Measurements from ENCODE around the gene OR7C1.
"Not testable (repeated sequence)": the region's sequence is repeated elsewhere in the genome, so short reads cannot be mapped to it uniquely, and the experiment has no call there.

OR7C1 gene

DNA sequence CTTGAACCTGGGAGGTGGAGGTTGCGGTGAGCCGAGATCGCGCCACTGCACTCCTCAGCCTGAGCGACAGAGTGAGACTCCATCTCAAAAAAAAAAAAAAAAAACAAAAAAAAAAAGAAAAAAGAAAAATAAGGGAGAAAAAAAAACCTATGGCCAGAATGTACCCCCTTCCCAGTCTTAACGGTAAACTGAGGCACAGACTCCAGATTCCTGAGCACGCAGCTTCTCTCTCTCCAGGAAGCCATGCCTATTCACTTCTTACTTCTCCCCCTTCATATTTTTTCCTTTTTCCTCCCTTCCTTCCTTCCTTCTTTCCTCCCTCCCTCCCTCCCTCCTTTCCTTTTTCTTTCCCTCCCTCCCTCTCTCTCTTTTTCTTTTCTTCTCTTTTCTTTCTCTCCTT lies 62.0 kb downstream of the OR7C1 start:
- Histone ChIP-seq H3K4me3 (ENCODE audit: low read depth, low read length) (no peak overlapping the region), H3K4me1 (ENCODE audit: control insufficient read depth, insufficient read depth, low read length) (no peaks in the 10 kb centered on the region)

DNA sequence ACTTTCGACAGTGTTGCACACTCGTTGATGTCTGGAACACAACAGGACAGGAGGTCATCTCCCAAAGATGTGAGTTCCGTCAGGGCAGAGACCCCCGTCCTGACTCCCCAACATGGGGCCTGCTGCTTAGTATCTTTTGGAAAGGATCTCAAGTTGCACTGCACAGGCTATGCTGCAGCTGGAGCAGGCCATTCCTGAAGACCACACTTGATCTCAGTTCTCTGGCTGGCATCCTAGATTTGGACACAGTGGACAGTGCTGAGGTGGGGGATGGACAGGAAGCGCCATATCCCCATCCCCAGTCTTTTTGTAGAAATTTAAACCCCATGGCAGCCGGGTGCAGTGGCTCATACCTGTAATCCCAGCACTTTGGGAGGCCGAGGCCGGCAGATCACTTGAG lies 62.5 kb downstream of the OR7C1 start:
- Histone ChIP-seq H3K36me3 (ENCODE audit: control insufficient read depth, insufficient read depth, low read length) (peaks cover 3% of the 10 kb centered on the region), H3K9ac (ENCODE audit: low read depth, low read length) (no peak overlapping the region), H3K9me3 (ENCODE audit: control insufficient read depth, insufficient read depth, low read length) (no peaks in the 10 kb centered on the region), H3K27me3 (ENCODE audit: control insufficient read depth, insufficient read depth, low read length) (no peaks in the 10 kb centered on the region), H3K4me3 (ENCODE audit: low read depth, low read length) (no peak overlapping the region), H3K4me1 (ENCODE audit: control insufficient read depth, insufficient read depth, low read length) (no peaks in the 10 kb centered on the region)

More for the DNA sequence above, 62.0 kb downstream of the OR7C1 start:
- H3K9me3 ChIP-seq (ENCODE audit: control insufficient read depth, insufficient read depth, low read length) = no peaks in the 10 kb centered on the region
- H3K36me3 ChIP-seq (ENCODE audit: control insufficient read depth, insufficient read depth, low read length) = peaks cover 3% of the 10 kb centered on the region
- no peaks in the 10 kb centered on the region for H3K27me3 ChIP-seq (ENCODE audit: control insufficient read depth, insufficient read depth, low read length)
- no peak overlapping the region for H3K9ac ChIP-seq (ENCODE audit: low read depth, low read length)

DNA sequence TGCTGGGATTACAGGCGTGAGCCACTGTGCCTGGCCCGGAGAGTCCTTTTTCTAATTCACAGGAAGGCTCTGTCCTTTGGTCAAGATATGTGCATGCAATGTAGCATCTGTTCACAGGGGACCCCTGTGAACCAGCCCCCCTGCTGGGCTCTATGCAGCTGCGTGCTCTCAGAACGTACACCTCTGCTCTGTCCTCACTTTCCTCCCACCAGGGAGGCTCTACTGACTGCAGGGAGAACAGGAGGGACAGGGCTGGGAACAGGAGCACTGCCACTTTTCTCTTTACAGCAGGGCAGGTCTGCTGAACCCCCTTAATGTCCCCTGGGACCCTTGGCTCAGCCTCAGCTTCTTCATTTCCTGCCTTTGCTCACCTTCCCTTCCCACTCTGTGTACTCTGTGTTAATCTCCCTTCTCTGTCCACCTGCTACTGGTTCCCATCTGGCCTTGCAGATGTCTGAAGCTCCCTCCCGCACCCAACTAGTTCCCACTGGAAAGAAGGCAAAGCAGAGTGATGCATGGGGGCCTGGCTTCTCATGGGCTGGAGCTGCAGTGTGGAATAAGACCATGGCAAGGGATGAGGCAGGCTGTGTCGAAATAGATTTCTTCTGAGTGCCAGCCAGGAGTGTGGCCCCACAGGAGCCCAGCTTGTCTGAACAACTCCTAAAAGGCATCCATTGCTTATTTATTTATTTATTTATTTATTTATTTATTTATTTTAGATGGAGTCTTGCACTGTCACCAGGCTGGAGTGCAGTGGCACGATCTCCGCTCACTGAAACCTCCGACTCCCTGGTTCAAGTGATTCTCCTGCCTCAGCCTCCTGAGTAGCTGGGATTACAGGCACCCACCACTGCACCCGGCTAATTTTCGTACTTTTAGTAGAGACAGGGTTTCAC lies 63.8 kb downstream of the OR7C1 start:
- Histone ChIP-seq H3K27me3 (ENCODE audit: control insufficient read depth, insufficient read depth, low read length) (no peaks in the 10 kb centered on the region), H3K4me3 (ENCODE audit: low read depth, low read length) (no peak overlapping the region), H3K4me1 (ENCODE audit: control insufficient read depth, insufficient read depth, low read length) (no peaks in the 10 kb centered on the region), H3K9ac (ENCODE audit: low read depth, low read length) (no peak overlapping the region), H3K36me3 (ENCODE audit: control insufficient read depth, insufficient read depth, low read length) (peaks cover 4% of the 10 kb centered on the region), H3K9me3 (ENCODE audit: control insufficient read depth, insufficient read depth, low read length) (no peaks in the 10 kb centered on the region)

DNA sequence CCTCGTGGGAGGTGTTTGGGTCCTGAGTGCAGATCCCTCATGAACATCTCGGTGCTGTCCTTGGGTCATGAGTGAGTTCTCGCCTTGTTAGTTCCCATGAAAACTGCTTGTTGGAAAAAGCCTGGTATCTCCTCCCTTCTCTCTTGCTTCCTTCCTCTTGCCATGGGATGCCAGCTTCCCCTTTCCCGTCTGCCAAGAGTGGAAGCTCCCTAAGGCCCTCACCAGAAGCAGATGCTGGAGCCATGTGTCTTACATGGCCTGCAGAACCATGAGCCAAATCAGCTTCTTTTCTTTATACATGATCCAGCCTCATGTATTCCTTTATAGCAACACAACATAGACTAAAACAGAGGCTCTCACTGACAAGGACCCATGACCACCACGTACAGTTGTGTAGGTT lies 64.8 kb downstream of the OR7C1 start:
- Histone ChIP-seq H3K36me3 (ENCODE audit: control insufficient read depth, insufficient read depth, low read length) (peaks cover 4% of the 10 kb centered on the region), H3K9me3 (ENCODE audit: control insufficient read depth, insufficient read depth, low read length) (no peaks in the 10 kb centered on the region), H3K4me3 (ENCODE audit: low read depth, low read length) (no peak overlapping the region), H3K4me1 (ENCODE audit: control insufficient read depth, insufficient read depth, low read length) (no peaks in the 10 kb centered on the region), H3K27me3 (ENCODE audit: control insufficient read depth, insufficient read depth, low read length) (no peaks in the 10 kb centered on the region), H3K9ac (ENCODE audit: low read depth, low read length) (no peak overlapping the region)

DNA sequence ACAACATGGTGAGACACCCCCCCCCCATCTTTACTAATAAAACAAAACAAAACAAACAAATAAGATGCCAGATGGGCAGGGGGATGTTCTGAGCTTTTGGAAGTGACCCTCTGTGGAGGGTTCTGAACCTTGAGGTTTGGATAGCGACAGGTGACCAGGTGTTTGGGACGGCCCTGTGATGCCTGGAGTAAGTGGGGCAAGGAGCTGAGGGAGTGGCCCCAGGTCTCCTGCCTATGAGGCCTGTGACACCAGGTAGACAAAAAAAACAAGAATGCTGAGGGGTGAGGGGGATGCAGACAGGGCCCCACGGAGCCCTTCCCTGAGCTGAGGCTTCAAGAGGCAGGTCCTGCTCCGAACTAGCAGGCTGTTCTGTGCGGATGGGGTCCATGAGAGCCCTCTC lies 65.8 kb downstream of the OR7C1 start:
- Histone ChIP-seq H3K9ac (ENCODE audit: low read depth, low read length) (no peak overlapping the region), H3K27me3 (ENCODE audit: control insufficient read depth, insufficient read depth, low read length) (no peaks in the 10 kb centered on the region), H3K9me3 (ENCODE audit: control insufficient read depth, insufficient read depth, low read length) (no peaks in the 10 kb centered on the region), H3K4me3 (ENCODE audit: low read depth, low read length) (no peak overlapping the region), H3K36me3 (ENCODE audit: control insufficient read depth, insufficient read depth, low read length) (peaks cover 4% of the 10 kb centered on the region), H3K4me1 (ENCODE audit: control insufficient read depth, insufficient read depth, low read length) (no peaks in the 10 kb centered on the region)

DNA sequence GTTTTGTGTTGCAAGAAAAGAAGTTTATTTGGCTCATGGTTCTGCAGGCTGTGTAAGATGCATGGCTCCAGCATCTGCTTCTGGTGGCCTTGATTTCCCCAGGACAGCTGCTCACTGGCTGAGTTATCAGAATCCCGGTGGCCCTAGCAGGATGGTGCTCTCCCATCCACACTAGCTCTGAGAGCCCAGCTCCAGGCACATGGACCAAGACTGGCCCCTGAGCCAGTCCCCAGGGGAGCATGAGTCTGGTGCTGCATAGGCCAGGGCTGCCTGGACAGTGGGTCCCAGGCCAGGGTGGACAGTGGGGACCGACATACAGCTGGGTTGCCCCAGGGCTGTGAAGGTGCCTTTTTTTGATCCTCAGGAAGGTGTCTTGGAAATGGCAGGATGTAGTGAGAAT lies 67.0 kb downstream of the OR7C1 start:
- Histone ChIP-seq H3K4me3 (ENCODE audit: low read depth, low read length) (no peak overlapping the region), H3K36me3 (ENCODE audit: control insufficient read depth, insufficient read depth, low read length) (peaks cover 4% of the 10 kb centered on the region), H3K9me3 (ENCODE audit: control insufficient read depth, insufficient read depth, low read length) (no peaks in the 10 kb centered on the region), H3K27me3 (ENCODE audit: control insufficient read depth, insufficient read depth, low read length) (no peaks in the 10 kb centered on the region), H3K9ac (ENCODE audit: low read depth, low read length) (no peak overlapping the region), H3K4me1 (ENCODE audit: control insufficient read depth, insufficient read depth, low read length) (no peaks in the 10 kb centered on the region)

DNA sequence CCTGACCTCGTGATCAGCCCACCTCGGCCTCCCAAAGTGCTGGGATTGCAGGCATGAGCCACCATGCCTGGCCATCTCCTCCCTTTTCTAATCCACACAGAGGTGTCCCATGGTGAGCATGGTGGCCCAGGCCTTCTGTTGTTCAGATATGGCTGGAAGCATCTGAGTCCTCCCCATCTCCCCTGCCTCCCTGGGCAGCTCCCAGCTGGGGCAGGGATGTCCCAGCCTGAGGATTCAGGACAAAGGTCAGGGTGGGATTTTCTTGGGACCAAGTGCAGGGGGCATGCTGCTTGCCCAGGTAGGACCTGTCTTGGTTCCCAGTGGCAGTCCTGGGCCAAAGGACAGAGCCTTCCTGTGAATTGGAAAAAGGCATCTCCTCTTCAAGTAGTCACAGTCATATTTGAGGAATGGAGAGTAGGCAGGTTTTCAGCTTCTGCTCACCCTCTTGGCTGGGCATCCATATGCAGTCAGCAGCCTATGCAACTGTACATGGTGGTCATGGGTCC lies 67.5 kb downstream of the OR7C1 start:
- no peaks in the 10 kb centered on the region for H3K9me3 ChIP-seq (ENCODE audit: control insufficient read depth, insufficient read depth, low read length)
- H3K36me3 ChIP-seq (ENCODE audit: control insufficient read depth, insufficient read depth, low read length) = peaks cover 4% of the 10 kb centered on the region
- H3K4me1 ChIP-seq (ENCODE audit: control insufficient read depth, insufficient read depth, low read length) = no peaks in the 10 kb centered on the region
- H3K27me3 ChIP-seq (ENCODE audit: control insufficient read depth, insufficient read depth, low read length) = no peaks in the 10 kb centered on the region
- H3K9ac ChIP-seq (ENCODE audit: low read depth, low read length) = no peak overlapping the region
- no peak overlapping the region for H3K4me3 ChIP-seq (ENCODE audit: low read depth, low read length)

DNA sequence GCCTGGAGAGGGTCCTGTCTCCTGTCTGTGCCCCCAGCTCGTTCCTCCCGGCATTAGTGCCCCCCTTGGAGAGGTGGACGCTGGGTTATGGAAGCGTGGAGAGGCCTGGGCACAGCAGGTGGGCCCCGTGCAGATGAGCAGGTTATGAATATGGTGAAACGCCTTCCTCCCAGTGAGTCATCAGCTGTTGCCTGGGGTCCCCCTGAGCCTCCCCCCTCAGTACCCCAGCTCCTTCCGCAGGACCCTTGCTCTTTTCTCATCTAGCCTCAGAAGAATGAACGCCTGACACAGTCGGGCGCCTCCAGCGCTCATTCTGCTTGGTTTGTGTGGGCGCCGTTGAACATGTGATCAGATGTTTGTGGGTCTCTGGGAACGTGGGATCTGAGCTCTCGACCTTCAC lies 69.1 kb downstream of the OR7C1 start:
- H3K9ac ChIP-seq (ENCODE audit: low read depth, low read length); H3K4me3 ChIP-seq (ENCODE audit: low read depth, low read length); H3K36me3 ChIP-seq (ENCODE audit: control insufficient read depth, insufficient read depth, low read length); H3K27me3 ChIP-seq (ENCODE audit: control insufficient read depth, insufficient read depth, low read length); H3K9me3 ChIP-seq (ENCODE audit: control insufficient read depth, insufficient read depth, low read length); H3K4me1 ChIP-seq (ENCODE audit: control insufficient read depth, insufficient read depth, low read length): not testable (repeated sequence)

DNA sequence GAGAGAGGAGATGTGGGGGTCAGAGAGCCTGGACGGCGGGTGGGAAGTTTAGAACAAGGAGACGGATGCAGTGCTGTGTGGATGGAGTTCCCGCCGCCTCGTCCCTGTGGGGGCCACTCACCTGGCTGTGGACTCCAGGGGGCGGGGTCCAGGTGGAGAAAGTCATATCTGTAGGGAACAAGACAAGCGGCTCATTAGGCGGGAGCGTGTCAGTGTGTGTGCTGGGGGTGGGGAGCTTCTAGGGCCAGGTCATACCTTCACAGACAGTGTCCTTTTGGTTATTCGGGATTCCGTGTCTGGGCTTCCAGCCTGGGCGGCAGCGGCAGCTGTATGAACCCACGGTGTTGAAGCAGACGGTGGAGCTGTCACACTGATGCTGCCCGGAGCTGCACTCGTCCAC lies 69.6 kb downstream of the OR7C1 start:
- H3K27me3 ChIP-seq (ENCODE audit: control insufficient read depth, insufficient read depth, low read length); H3K9ac ChIP-seq (ENCODE audit: low read depth, low read length); H3K9me3 ChIP-seq (ENCODE audit: control insufficient read depth, insufficient read depth, low read length); H3K4me3 ChIP-seq (ENCODE audit: low read depth, low read length); H3K4me1 ChIP-seq (ENCODE audit: control insufficient read depth, insufficient read depth, low read length); H3K36me3 ChIP-seq (ENCODE audit: control insufficient read depth, insufficient read depth, low read length): not testable (repeated sequence)

DNA sequence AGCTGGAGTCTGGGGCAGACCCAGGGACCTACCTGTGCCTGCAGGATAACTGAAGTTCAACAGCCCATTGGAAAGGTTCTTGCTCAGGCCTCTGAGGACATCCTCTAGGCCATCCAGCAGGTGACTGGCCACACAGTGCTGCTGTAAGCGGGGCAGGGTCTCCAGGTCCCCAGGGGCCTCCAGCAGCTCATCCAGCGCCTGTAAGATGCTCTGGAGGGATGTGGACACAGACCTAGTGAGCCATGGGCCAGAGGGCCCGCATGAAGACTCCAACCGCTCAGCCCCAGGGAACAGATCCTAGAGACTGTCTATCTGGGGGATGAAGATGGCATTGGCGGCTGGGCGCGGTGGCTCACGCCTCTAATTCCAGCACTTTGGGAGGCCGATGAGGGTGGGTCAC lies 70.6 kb downstream of the OR7C1 start:
- Histone ChIP-seq H3K9ac (ENCODE audit: low read depth, low read length) (no peak overlapping the region), H3K9me3 (ENCODE audit: control insufficient read depth, insufficient read depth, low read length) (no peaks in the 10 kb centered on the region), H3K4me1 (ENCODE audit: control insufficient read depth, insufficient read depth, low read length) (no peaks in the 10 kb centered on the region), H3K36me3 (ENCODE audit: control insufficient read depth, insufficient read depth, low read length) (peaks cover 2% of the 10 kb centered on the region), H3K27me3 (ENCODE audit: control insufficient read depth, insufficient read depth, low read length) (no peaks in the 10 kb centered on the region), H3K4me3 (ENCODE audit: low read depth, low read length) (no peak overlapping the region)

DNA sequence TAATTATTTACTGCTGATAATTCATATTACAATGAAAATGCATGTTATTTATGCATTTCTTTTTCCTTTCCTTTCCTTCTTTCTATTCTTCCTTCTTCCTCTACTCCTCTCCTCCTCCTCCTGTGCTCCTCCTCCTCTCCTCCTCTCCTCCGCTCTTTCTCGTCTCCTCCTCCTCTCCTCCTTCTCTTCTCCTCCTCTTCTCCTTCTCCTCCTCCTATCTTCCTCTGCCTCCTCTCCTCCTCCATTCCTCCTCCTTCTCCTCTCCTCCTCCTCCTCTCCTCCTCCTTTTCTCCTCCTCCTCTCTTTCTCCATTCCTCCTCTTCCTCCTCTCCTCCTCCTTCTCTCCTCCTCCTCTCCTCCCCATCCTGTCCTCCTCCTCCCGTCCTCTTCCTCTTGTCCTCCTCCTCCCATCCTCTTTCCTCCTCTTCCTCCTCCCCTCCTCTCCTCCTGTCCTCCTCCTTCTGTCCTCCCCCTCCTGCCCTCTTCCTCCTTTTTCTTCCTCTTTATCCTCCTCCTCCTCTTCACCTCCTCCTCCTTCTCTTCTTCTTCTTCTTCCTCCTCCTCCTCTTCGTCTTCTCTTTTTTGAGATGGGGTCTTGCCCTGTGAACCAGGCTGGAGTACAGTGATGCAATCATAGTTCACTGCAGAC lies 71.4 kb downstream of the OR7C1 start:
- H3K27me3 ChIP-seq (ENCODE audit: control insufficient read depth, insufficient read depth, low read length) = no peaks in the 10 kb centered on the region
- no peak overlapping the region for H3K4me3 ChIP-seq (ENCODE audit: low read depth, low read length)
- H3K9me3 ChIP-seq (ENCODE audit: control insufficient read depth, insufficient read depth, low read length) = no peaks in the 10 kb centered on the region
- H3K36me3 ChIP-seq (ENCODE audit: control insufficient read depth, insufficient read depth, low read length) = peaks cover 2% of the 10 kb centered on the region
- no peak overlapping the region for H3K9ac ChIP-seq (ENCODE audit: low read depth, low read length)
- no peaks in the 10 kb centered on the region for H3K4me1 ChIP-seq (ENCODE audit: control insufficient read depth, insufficient read depth, low read length)

DNA sequence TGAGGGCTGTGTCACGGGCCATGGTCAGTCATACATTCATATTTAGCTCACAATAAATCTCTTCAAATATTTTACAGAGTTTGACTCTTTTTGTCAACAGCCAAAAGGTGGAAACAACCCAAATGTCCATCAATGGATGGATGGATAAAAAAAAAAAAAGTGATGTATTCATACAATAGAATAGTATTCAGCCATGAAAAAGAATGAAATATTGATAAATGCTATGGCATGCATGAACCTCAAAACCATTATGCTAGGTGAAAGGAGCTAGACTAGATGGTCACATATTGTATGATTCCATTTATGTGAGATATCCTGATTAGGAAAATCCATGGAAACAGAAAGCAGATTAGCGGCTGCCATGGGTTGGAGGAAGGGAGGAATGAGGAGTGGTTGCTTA lies 72.9 kb downstream of the OR7C1 start:
- peaks cover 2% of the 10 kb centered on the region for H3K36me3 ChIP-seq (ENCODE audit: control insufficient read depth, insufficient read depth, low read length)
- no peaks in the 10 kb centered on the region for H3K27me3 ChIP-seq (ENCODE audit: control insufficient read depth, insufficient read depth, low read length)

More for the DNA sequence above, 72.9 kb downstream of the OR7C1 start:
- no peak overlapping the region for H3K4me3 ChIP-seq (ENCODE audit: low read depth, low read length)
- H3K4me1 ChIP-seq (ENCODE audit: control insufficient read depth, insufficient read depth, low read length) = no peaks in the 10 kb centered on the region
- H3K9me3 ChIP-seq (ENCODE audit: control insufficient read depth, insufficient read depth, low read length) = no peaks in the 10 kb centered on the region
- H3K9ac ChIP-seq (ENCODE audit: low read depth, low read length) = no peak overlapping the region
